Ishikawa (cell line): Measurements from ENCODE around the gene SPATA46.

ENCODE experiments used
- CEBPB ChIP-seq: IDR thresholded peaks from 2 replicates; pipeline ENCODE4 v1.6.1; 2012
- CREB1 ChIP-seq: IDR thresholded peaks from 2 replicates; pipeline ENCODE4 v1.6.1; 2012; ENCODE audit warnings: low read depth
- EGR1 ChIP-seq: IDR thresholded peaks from 2 replicates; pipeline ENCODE4 v1.6.1; 2012
- EP300 ChIP-seq: IDR thresholded peaks from 2 replicates; pipeline ENCODE4 v1.6.1; 2012; ENCODE audit warnings: borderline replicate concordance
- FOXM1 ChIP-seq: IDR thresholded peaks from 2 replicates; pipeline ENCODE4 v1.6.1; 2012; ENCODE audit warnings: low read depth, borderline replicate concordance
- RAD21 ChIP-seq: IDR thresholded peaks from 2 replicates; pipeline ENCODE4 v1.6.1; 2012; ENCODE audit warnings: low read depth
- REST ChIP-seq: IDR thresholded peaks from 2 replicates; pipeline ENCODE4 v1.6.1; 2012; ENCODE audit warnings: low read depth, mild to moderate bottlenecking
- TAF1 ChIP-seq: IDR thresholded peaks from 2 replicates; pipeline ENCODE4 v1.6.1; 2012; ENCODE audit warnings: low read depth, mild to moderate bottlenecking
- TCF12 ChIP-seq: IDR thresholded peaks from 2 replicates; pipeline ENCODE4 v1.6.1; 2012; ENCODE audit warnings: low read depth
- TEAD4 ChIP-seq: IDR thresholded peaks from 2 replicates; pipeline ENCODE4 v1.6.1; 2012
- TF ChIP-seq, protein P1 (sequence below): IDR thresholded peaks from 2 replicates; pipeline ENCODE4 v1.6.1; 2012
- TF ChIP-seq, protein P2 (sequence below): IDR thresholded peaks from 2 replicates; pipeline ENCODE4 v1.6.1; 2012

- TF ChIP-seq CREB1 (no peak), TEAD4 (no peak), TAF1 (no peak), EP300 (no peak), TCF12 (no peak), CEBPB (no peak), REST (no peak), RAD21 (no peak), FOXM1 (no peak), EGR1 (no peak)
- TF ChIP-seq, protein P1, sequence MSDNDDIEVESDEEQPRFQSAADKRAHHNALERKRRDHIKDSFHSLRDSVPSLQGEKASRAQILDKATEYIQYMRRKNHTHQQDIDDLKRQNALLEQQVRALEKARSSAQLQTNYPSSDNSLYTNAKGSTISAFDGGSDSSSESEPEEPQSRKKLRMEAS, result no peak
- TF ChIP-seq, protein P2, sequence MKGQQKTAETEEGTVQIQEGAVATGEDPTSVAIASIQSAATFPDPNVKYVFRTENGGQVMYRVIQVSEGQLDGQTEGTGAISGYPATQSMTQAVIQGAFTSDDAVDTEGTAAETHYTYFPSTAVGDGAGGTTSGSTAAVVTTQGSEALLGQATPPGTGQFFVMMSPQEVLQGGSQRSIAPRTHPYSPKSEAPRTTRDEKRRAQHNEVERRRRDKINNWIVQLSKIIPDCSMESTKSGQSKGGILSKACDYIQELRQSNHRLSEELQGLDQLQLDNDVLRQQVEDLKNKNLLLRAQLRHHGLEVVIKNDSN, result no peak
Measured at GRCh38 chr1:162369571-162369970, 7.1 kb downstream of the SPATA46 start.
